Mesendoderm (in vitro differentiated cells): Measurements from ENCODE around the gene SPECC1L.

ENCODE experiments used
- DNase-seq: peaks from one replicate; pipeline ENCODE4 v3.0.0; 2013
- H2AK5ac ChIP-seq: 2 replicates; pipeline ENCODE4 v1.6.1; 2013; ENCODE audit warnings: low read length, inconsistent platforms
- H2BK120ac ChIP-seq: 2 replicates; pipeline ENCODE4 v1.6.1; 2013; ENCODE audit warnings: low read depth, mild to moderate bottlenecking, low read length, moderate library complexity, mixed read lengths
- H2BK15ac ChIP-seq: replicated peaks from 2 replicates; pipeline ENCODE4 v1.6.1; 2013; ENCODE audit warnings: low read depth, mild to moderate bottlenecking, moderate library complexity
- H2BK5ac ChIP-seq: 2 replicates; pipeline ENCODE4 v1.6.1; 2013; ENCODE audit warnings: low read length, inconsistent platforms
- H3K18ac ChIP-seq: 2 replicates; pipeline ENCODE4 v1.6.1; 2013; ENCODE audit warnings: mild to moderate bottlenecking, low read length, mixed read lengths
- H3K23ac ChIP-seq: one replicate; pipeline ENCODE4 v1.6.1; 2013; ENCODE audit warnings: low read length
- H3K27ac ChIP-seq: 2 replicates; pipeline ENCODE4 v1.5.1; 2013; ENCODE audit warnings: low read depth, mild to moderate bottlenecking, inconsistent platforms, low read length, moderate library complexity
- H3K27me3 ChIP-seq: 2 replicates; pipeline ENCODE4 v1.6.1; 2013; ENCODE audit warnings: low read length, control low read depth, mild to moderate bottlenecking, inconsistent platforms; ENCODE audit not compliant: insufficient read depth, poor library complexity
- H3K36me3 ChIP-seq: 2 replicates; pipeline ENCODE4 v1.6.1; 2013; ENCODE audit warnings: low read length, inconsistent platforms; ENCODE audit not compliant: control insufficient read depth, insufficient read depth
- H3K4ac ChIP-seq: one replicate; pipeline ENCODE4 v1.6.1; 2013; ENCODE audit warnings: low read depth, mild to moderate bottlenecking, low read length, moderate library complexity
- H3K4me1 ChIP-seq: 2 replicates; pipeline ENCODE4 v1.6.1; 2013; ENCODE audit warnings: low read depth, low read length, inconsistent platforms; ENCODE audit not compliant: control insufficient read depth
- H3K4me2 ChIP-seq: 2 replicates; pipeline ENCODE4 v1.6.1; 2013; ENCODE audit warnings: low read length
- H3K4me3 ChIP-seq: 2 replicates; pipeline ENCODE4 v1.5.1; 2013; ENCODE audit warnings: mild to moderate bottlenecking, low read length
- H3K56ac ChIP-seq: one replicate; pipeline ENCODE4 v1.6.1; 2013; ENCODE audit warnings: low read length
- H3K79me1 ChIP-seq: 2 replicates; pipeline ENCODE4 v1.6.1; 2013; ENCODE audit warnings: low read length, inconsistent platforms
- H3K79me2 ChIP-seq: 2 replicates; pipeline ENCODE4 v1.6.1; 2013; ENCODE audit warnings: mild to moderate bottlenecking, low read length; ENCODE audit not compliant: control insufficient read depth, insufficient read depth
- H3K9ac ChIP-seq: 2 replicates; pipeline ENCODE4 v1.6.1; 2013; ENCODE audit warnings: low read length, inconsistent platforms
- H4K5ac ChIP-seq: one replicate; pipeline ENCODE4 v1.6.1; 2013; ENCODE audit warnings: low read length
- H4K8ac ChIP-seq: one replicate; pipeline ENCODE4 v1.6.1; 2013; ENCODE audit warnings: low read depth, mild to moderate bottlenecking, control low read depth, low read length, moderate library complexity
- WGBS: extraction: QIAGEN DNeasy Blood & Tissue Kit; methylation state at CpG from one replicate; pipeline ENCODE4 v1.1.7; 2013; ENCODE audit warnings: low lambda C conversion rate, missing lambda C conversion rate; ENCODE audit not compliant: insufficient coverage; ENCODE audit errors: extremely low coverage; 5-methylcytosine and 5-hydroxymethylcytosine counted together

SPECC1L gene

GRCh38 chr22:24329453-24329852 lies 58.8 kb downstream of the SPECC1L start:
- WGBS: no CpG with 5 or more reads among the region's 6 CpGs

GRCh38 chr22:24330636-24331035 lies 60.0 kb downstream of the SPECC1L start:
- Histone ChIP-seq H3K36me3 (no peaks in the 10 kb centered on the region), H3K27ac (no peak overlapping the region), H3K4me3 (no peak overlapping the region), H3K4ac (no peak overlapping the region), H4K5ac (no peak overlapping the region), H3K4me2 (no peak overlapping the region), H3K79me1 (peaks cover 2% of the 10 kb centered on the region), H2BK120ac (no peak overlapping the region), H3K79me2 (no peaks in the 10 kb centered on the region), H2BK5ac (no peak overlapping the region), H2BK15ac (no peak overlapping the region), H3K4me1 (no peaks in the 10 kb centered on the region), H4K8ac (no peak overlapping the region), H3K23ac (no peak overlapping the region), H3K27me3 (no peaks in the 10 kb centered on the region), H2AK5ac (no peak overlapping the region), H3K9ac (no peak overlapping the region), H3K18ac (no peak overlapping the region), H3K56ac (no peak overlapping the region)
- no CpG with 5 or more reads among the region's 1 CpG for WGBS
- DNase-seq: no peak

More at GRCh38 chr22:24329453-24329852, 58.8 kb downstream of the SPECC1L start:
- no peaks in the 10 kb centered on the region for H3K27me3 ChIP-seq
- no peak overlapping the region for H2BK120ac ChIP-seq
- H3K4me1 ChIP-seq: no peaks in the 10 kb centered on the region
- no peak overlapping the region for H3K56ac ChIP-seq
- no peak overlapping the region for H3K4me3 ChIP-seq
- H3K36me3 ChIP-seq: no peaks in the 10 kb centered on the region
- H3K79me1 ChIP-seq: peaks cover 2% of the 10 kb centered on the region
- no peak overlapping the region for H2BK15ac ChIP-seq
- H3K4ac ChIP-seq: no peak overlapping the region
- no peak overlapping the region for H4K5ac ChIP-seq
- H3K9ac ChIP-seq: no peak overlapping the region
- H3K4me2 ChIP-seq: no peak overlapping the region
- no peak overlapping the region for H3K18ac ChIP-seq
- DNase-seq: no peak
- no peak overlapping the region for H2AK5ac ChIP-seq
- no peak overlapping the region for H4K8ac ChIP-seq
- no peak overlapping the region for H2BK5ac ChIP-seq
- H3K79me2 ChIP-seq: no peaks in the 10 kb centered on the region
- no peak overlapping the region for H3K23ac ChIP-seq
- no peak overlapping the region for H3K27ac ChIP-seq

- H3K79me2 ChIP-seq: no peaks in the 10 kb centered on the region
- H3K27ac ChIP-seq: no peak overlapping the region
- no peak overlapping the region for H4K5ac ChIP-seq
- H2BK5ac ChIP-seq: no peak overlapping the region
- H2BK120ac ChIP-seq: no peak overlapping the region
- H3K36me3 ChIP-seq: no peaks in the 10 kb centered on the region
- H3K79me1 ChIP-seq: peaks cover 2% of the 10 kb centered on the region
- no peak for DNase-seq
- H3K4me2 ChIP-seq: no peak overlapping the region
- no peak overlapping the region for H3K4ac ChIP-seq
- H3K56ac ChIP-seq: no peak overlapping the region
- H2AK5ac ChIP-seq: no peak overlapping the region
- no peaks in the 10 kb centered on the region for H3K27me3 ChIP-seq
- H3K4me3 ChIP-seq: no peak overlapping the region
- H3K9ac ChIP-seq: no peak overlapping the region
- H3K18ac ChIP-seq: no peak overlapping the region
- H3K23ac ChIP-seq: no peak overlapping the region
- WGBS: no CpG with 5 or more reads among the region's 3 CpGs
- H4K8ac ChIP-seq: no peak overlapping the region
- no peaks in the 10 kb centered on the region for H3K4me1 ChIP-seq
- no peak overlapping the region for H2BK15ac ChIP-seq
These were observed 61.1 kb downstream of the SPECC1L start for GRCh38 chr22:24331468-24332440.

DNA sequence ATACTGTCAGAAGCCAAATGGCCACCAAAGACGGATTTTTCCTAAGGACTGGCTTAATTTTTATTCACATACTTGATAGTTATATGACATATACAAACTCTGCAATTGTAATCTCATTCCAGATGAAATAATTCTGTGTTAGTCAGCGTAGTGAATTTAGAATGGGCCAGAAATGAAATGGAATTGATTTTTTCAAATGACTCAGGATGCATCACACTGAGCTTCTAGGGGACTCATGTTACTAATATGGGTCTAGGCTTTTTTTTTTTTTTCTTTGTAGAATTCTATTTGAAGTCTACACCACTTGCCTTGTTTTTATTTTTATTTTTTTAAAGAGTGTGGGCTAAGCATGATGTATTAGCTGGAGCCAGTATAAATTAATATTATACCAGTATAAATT lies 62.7 kb downstream of the SPECC1L start:
- no peak overlapping the region for H2BK120ac ChIP-seq

GRCh38 chr22:24335496-24335895 lies 64.9 kb downstream of the SPECC1L start:
- H2BK15ac ChIP-seq: no peak overlapping the region
- no peaks in the 10 kb centered on the region for H3K79me1 ChIP-seq
- no peak overlapping the region for H2BK5ac ChIP-seq
- no peak overlapping the region for H4K5ac ChIP-seq
- no peak overlapping the region for H3K27ac ChIP-seq
- H2AK5ac ChIP-seq: no peak overlapping the region
- H3K4me3 ChIP-seq: no peak overlapping the region
- no peak overlapping the region for H3K4me2 ChIP-seq
- no peak overlapping the region for H3K9ac ChIP-seq
- no peak overlapping the region for H3K18ac ChIP-seq
- no peak overlapping the region for H4K8ac ChIP-seq
- H2BK120ac ChIP-seq: no peak overlapping the region
- H3K4me1 ChIP-seq: no peaks in the 10 kb centered on the region
- DNase-seq: no peak
- no peaks in the 10 kb centered on the region for H3K79me2 ChIP-seq
- no peak overlapping the region for H3K23ac ChIP-seq
- H3K56ac ChIP-seq: no peak overlapping the region
- H3K27me3 ChIP-seq: no peaks in the 10 kb centered on the region
- no peak overlapping the region for H3K4ac ChIP-seq
- WGBS: no CpG with 5 or more reads among the region's 1 CpG
- H3K36me3 ChIP-seq: peaks cover 1% of the 10 kb centered on the region

More for the DNA sequence above, 62.7 kb downstream of the SPECC1L start:
- H3K79me2 ChIP-seq: no peaks in the 10 kb centered on the region
- H3K4ac ChIP-seq: no peak overlapping the region
- H3K4me3 ChIP-seq: no peak overlapping the region
- no peaks in the 10 kb centered on the region for H3K79me1 ChIP-seq
- H4K8ac ChIP-seq: no peak overlapping the region
- H3K27ac ChIP-seq: no peak overlapping the region
- no peak overlapping the region for H2BK5ac ChIP-seq
- no peak overlapping the region for H3K18ac ChIP-seq
- H2BK15ac ChIP-seq: no peak overlapping the region
- H2AK5ac ChIP-seq: no peak overlapping the region
- no peak overlapping the region for H3K9ac ChIP-seq
- no peak for DNase-seq
- no peaks in the 10 kb centered on the region for H3K36me3 ChIP-seq
- no peak overlapping the region for H3K23ac ChIP-seq
- no CpG with 5 or more reads among the region's 2 CpGs for WGBS
- no peak overlapping the region for H4K5ac ChIP-seq
- H3K4me2 ChIP-seq: no peak overlapping the region
- H3K27me3 ChIP-seq: no peaks in the 10 kb centered on the region
- H3K56ac ChIP-seq: no peak overlapping the region
- H3K4me1 ChIP-seq: no peaks in the 10 kb centered on the region
